ENCODE results near the gene CLIC5. TPM values are rescaled to one million over a fixed set of nuclear protein-coding genes. Genes with fewer than 3 reads are reported as not detected.

Gene CLIC5
- total RNA-seq, 1 donor from 2014 or later = 10.9 TPM

DNA sequence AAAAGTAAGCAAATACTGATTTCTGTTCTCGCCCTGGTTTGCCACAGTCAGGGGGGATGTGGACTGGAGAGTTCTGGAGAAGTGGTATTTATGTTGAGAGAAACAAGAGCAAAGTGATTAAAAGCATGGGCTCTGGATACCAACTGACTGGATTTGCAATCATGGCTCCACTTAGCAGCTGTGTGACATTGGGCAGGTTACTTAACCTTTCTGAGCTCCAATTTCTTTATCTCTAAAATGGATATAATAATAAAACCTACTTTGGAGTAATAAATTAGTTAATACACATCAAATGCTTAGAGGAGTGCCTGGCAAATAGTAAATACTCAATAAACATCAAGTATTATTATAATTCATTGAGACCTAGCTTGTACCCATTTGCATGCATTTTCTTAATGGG is 111.7 kb downstream of the CLIC5 start:
- Mint-ChIP-seq H3K9me3 (ENCODE audit: unreplicated experiment) (no peaks in the 10 kb centered on the region), H3K4me1 (ENCODE audit: unreplicated experiment) (peaks cover 10% of the 10 kb centered on the region), H3K36me3 (ENCODE audit: low read depth, unreplicated experiment) (no peaks in the 10 kb centered on the region), H3K27ac (ENCODE audit: unreplicated experiment) (no peak overlapping the region), H3K4me3 (ENCODE audit: unreplicated experiment) (no peak overlapping the region), H3K27me3 (ENCODE audit: unreplicated experiment) (no peaks in the 10 kb centered on the region)
- no peak for TF ChIP-seq CTCF (IDR thresholded peaks at IDR 0.05; ENCODE audit: unreplicated experiment)
- no peak for DNase-seq (ENCODE audit: low spot score)

DNA sequence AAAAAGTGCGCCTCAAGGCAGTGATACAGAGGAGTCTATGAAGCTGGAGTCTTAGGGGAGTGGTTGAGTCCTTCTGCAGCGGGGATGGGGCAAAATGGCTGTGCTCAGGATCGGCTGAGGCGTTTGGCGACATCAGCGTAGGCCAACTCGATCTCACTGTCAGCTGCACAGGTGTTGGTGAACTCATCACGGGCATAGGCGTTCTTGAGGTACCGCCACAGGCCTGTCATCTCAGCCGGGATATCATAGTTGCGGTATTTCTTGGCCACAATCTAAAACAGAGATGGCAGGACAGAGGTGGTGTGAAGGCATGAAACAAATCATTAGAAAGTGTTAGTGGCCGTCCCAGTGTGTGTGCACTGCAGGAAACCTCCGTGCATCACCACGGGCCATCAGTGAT is 112.7 kb downstream of the CLIC5 start:
- no peak for TF ChIP-seq CTCF (IDR thresholded peaks at IDR 0.05; ENCODE audit: unreplicated experiment)

DNA sequence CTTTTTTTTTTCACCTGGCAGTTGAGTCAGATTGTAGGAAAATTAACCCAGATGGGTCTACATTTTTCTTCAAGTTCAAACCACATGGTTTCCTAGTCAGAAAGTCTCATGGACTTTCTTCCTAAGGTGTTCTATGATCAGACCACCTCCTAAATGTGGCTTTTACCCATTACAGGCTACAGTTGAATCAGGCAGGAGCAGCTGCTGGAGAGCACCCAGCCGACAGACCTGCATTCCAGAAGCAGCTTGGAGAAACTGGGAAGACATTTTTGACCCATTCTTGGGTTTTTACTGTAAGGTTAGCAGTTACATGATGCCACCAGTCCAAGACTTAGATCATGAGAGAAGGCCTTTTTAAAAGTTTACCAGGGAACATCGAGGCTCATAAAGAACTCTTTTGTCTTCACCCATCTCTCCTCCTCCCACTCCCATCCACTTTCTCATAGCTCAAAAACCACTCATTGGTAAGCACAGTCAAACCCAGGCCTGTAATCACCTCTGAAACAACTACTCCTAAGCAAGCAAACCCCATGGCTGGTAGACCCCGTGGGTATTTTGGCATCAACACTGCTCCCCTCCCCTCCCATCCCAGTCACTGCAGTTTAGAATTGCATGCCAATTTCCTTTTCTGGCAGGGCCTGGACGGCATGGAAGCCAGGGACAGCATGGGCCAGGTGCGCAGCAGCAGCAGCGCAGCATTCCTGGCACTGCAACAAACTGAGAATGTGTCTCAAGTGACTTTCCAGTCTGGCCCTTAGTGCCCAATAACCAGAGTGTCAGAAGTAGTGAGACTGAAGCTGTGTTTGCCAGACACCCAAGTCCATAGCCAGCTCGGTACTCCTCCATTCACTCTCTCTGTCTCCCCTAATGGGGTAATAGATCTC is 113.7 kb downstream of the CLIC5 start:
- no peaks in the 10 kb centered on the region for H3K27me3 Mint-ChIP-seq (ENCODE audit: unreplicated experiment)
- no peaks in the 10 kb centered on the region for H3K36me3 Mint-ChIP-seq (ENCODE audit: low read depth, unreplicated experiment)
- DNase-seq (ENCODE audit: low spot score) = no peak
- TF ChIP-seq CTCF (IDR thresholded peaks at IDR 0.05; ENCODE audit: unreplicated experiment) = no peak
- peaks cover 10% of the 10 kb centered on the region for H3K4me1 Mint-ChIP-seq (ENCODE audit: unreplicated experiment)
- H3K4me3 Mint-ChIP-seq (ENCODE audit: unreplicated experiment) = no peak overlapping the region
- H3K9me3 Mint-ChIP-seq (ENCODE audit: unreplicated experiment) = no peaks in the 10 kb centered on the region
- H3K27ac Mint-ChIP-seq (ENCODE audit: unreplicated experiment) = no peak overlapping the region

More for the DNA sequence above, 112.7 kb downstream of the CLIC5 start:
- H3K36me3 Mint-ChIP-seq (ENCODE audit: low read depth, unreplicated experiment) = no peaks in the 10 kb centered on the region
- no peak overlapping the region for H3K27ac Mint-ChIP-seq (ENCODE audit: unreplicated experiment)
- H3K27me3 Mint-ChIP-seq (ENCODE audit: unreplicated experiment) = no peaks in the 10 kb centered on the region
- no peaks in the 10 kb centered on the region for H3K9me3 Mint-ChIP-seq (ENCODE audit: unreplicated experiment)
- H3K4me3 Mint-ChIP-seq (ENCODE audit: unreplicated experiment) = no peak overlapping the region
- H3K4me1 Mint-ChIP-seq (ENCODE audit: unreplicated experiment) = peaks cover 10% of the 10 kb centered on the region
- DNase-seq (ENCODE audit: low spot score) = no peak

GRCh38 chr6:45900808-45901752 is 114.6 kb downstream of the CLIC5 start:
- Mint-ChIP-seq H3K9me3 (ENCODE audit: unreplicated experiment) (no peaks in the 10 kb centered on the region), H3K36me3 (ENCODE audit: low read depth, unreplicated experiment) (no peaks in the 10 kb centered on the region), H3K4me3 (ENCODE audit: unreplicated experiment) (no peak overlapping the region), H3K27ac (ENCODE audit: unreplicated experiment) (no peak overlapping the region), H3K4me1 (ENCODE audit: unreplicated experiment) (peaks cover 10% of the 10 kb centered on the region), H3K27me3 (ENCODE audit: unreplicated experiment) (no peaks in the 10 kb centered on the region)
- DNase-seq (ENCODE audit: low spot score) = no peak
- TF ChIP-seq CTCF (IDR thresholded peaks at IDR 0.05; ENCODE audit: unreplicated experiment) = no peak

All from endothelial cell (in vitro differentiated cells).